GM10847 (cell line): Measurements from ENCODE around the gene DRG1.

Source experiments
- POLR2A ChIP-seq: IDR thresholded peaks from 2 replicates; pipeline ENCODE4 v1.6.1; 2011; ENCODE audit not compliant: insufficient read length; ENCODE audit errors: extremely low read depth

DRG1 gene

DNA sequence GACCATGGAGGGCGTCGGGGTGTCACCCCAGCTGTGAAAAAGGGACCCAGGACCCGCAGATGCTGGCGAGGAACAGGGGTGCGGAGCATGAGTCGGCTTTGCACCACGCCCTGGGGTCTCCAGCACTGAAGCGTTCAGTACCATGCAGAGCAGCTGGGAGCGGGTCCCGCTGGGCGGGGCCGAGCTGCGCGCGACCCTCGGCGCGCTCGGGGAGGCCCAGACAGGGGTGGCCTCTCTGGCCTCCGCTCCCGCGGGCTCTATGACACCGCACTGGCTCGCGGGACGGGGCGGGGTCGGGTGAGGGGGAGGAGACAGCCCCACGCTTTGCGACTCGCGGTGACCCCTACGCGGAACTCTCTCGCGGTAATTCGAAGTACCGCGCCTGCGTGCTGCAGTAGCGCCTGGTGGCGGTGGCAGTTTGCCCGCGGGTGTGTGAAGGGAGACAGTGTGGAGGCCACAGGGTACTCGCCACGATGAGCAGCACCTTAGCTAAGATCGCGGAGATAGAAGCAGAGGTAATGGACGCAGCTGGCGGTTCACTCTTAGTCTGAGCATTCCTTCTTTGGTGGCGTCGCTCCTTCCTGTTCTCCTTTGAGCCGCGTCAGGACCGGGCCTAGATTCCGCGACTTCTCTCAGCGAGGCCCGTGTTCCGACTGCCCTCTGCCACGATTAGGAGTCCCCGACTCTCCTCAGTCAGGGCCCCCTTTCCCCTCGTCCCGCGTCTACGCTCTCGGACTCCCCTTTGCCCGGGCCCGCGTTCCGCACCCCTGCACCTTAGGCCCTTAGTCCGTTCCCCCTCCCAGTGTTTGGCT lies at the start of gene DRG1:
Gene DRG1 (plus strand): TSS at position 394 of the 812 bp plus-strand sequence. CDS start 80 bp downstream, at position 474.
- TF ChIP-seq POLR2A: peak; percentile 97

GRCh38 chr22:31349960-31350359 lies 49.4 kb upstream of the DRG1 start:
- TF ChIP-seq POLR2A: no peak

GRCh38 chr22:31350410-31350863 lies 49.0 kb upstream of the DRG1 start:
- no peak for TF ChIP-seq POLR2A

DNA sequence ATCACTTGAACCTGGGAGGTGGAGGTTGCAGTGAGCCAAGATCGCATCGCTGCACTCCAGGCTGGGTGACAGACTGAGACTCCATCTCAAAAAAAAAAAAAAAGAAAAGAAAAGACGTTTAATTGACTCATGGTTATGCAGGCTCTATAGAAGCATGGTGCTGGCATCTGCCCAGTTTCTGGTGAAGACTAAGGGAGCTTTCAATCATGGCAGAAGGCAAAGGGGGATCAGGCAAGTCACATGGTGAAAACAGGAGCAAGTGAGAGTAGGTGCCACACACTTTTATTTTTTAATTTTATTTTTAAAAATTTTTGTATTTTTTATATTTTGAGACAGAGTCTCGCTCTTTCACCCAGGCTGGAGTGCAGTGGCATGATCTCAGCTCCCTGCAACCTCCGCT lies 44.9 kb upstream of the DRG1 start:
- TF ChIP-seq POLR2A: no peak

DNA sequence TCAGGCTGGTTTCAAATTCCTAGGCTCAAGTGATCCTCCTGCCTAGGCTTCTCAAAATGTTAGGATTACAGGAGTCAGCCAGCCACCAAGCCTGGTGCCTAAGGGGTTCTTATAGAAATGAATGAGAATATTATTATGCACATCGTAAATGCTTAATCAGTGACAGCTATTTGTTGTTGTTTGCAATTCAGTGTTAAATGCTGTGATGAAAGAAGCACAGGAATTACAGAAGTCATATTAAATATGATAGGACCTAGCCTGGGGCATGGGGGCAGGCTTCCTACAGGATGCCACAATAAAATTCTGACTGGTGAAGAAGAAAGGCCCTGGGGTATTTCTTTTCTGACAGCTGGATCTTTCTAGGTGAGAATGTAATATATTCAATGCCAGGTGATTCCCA lies 39.4 kb upstream of the DRG1 start:
- TF ChIP-seq POLR2A: no peak

DNA sequence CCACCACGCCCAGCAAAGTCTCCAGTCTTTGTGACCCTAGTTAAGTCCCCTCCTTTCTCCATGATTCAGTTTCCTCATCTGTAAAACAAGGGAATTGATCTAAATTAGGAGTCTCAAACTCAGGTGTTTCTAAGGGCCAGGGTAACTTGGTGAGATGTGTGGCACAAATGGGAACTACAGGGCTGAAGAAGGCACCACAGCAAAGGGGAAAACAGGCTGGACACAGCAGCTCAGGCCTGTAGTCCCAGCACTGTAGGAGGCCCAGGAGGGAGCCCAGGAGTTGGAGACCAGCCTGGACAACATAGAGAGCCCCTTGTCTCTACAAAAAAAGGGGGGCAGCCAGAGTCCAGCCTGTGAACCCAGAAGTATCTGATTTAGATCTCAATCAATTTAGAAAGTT lies 37.7 kb upstream of the DRG1 start:
- no peak for TF ChIP-seq POLR2A

GRCh38 chr22:31363885-31364465 lies 35.4 kb upstream of the DRG1 start:
- TF ChIP-seq POLR2A: no peak

- TF ChIP-seq POLR2A: no peak
Measured at GRCh38 chr22:31367426-31367825, 32.0 kb upstream of the DRG1 start.

DNA sequence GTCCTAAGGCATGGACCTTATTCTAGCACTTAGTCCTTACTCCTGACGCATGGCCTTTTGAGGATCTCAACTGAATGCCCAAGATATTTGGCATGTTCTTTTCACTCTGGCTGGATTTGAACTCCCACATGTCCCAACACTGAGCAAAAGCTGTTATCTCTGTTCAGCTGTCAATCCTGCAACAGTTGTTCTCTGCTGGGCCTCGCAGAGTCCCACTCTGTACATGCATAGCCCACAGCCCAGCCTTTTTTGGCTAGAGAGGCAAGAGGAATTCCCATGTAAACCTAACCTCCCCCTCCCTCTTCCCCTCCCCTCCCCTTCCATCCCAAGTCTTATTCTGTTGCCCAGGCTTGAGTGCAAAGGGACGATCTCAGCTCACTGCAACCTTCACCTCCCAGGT lies 21.8 kb upstream of the DRG1 start:
- no peak for TF ChIP-seq POLR2A

GRCh38 chr22:31378123-31378522 lies 21.3 kb upstream of the DRG1 start:
- no peak for TF ChIP-seq POLR2A

- no peak for TF ChIP-seq POLR2A
Measured at GRCh38 chr22:31393893-31394292, 5.5 kb upstream of the DRG1 start.

- TF ChIP-seq POLR2A: no peak
Measured at GRCh38 chr22:31394326-31394725, 5.1 kb upstream of the DRG1 start.

DNA sequence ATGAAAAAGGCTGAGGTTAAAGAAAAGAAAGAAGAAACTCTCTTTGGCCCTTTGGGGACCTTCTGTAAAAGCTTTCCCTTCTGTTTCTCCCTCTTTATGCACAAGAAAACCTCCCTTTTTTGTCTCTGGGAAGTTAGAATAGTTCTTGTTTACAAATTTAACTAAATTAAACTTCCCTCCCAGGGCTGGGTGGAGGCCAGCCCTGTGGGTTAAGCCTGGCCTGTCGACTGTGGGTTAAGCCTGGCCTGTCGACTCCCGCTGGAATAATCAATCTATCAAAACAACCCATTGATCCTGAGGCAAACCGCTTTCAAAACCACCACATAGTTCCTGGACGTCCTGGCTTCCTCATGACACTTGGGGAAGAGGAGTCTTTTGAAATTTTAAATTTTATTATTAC lies 1.2 kb upstream of the DRG1 start:
- TF ChIP-seq POLR2A: no peak

GRCh38 chr22:31400023-31400397 lies 606 bp downstream of the DRG1 start:
- TF ChIP-seq POLR2A: no peak

DNA sequence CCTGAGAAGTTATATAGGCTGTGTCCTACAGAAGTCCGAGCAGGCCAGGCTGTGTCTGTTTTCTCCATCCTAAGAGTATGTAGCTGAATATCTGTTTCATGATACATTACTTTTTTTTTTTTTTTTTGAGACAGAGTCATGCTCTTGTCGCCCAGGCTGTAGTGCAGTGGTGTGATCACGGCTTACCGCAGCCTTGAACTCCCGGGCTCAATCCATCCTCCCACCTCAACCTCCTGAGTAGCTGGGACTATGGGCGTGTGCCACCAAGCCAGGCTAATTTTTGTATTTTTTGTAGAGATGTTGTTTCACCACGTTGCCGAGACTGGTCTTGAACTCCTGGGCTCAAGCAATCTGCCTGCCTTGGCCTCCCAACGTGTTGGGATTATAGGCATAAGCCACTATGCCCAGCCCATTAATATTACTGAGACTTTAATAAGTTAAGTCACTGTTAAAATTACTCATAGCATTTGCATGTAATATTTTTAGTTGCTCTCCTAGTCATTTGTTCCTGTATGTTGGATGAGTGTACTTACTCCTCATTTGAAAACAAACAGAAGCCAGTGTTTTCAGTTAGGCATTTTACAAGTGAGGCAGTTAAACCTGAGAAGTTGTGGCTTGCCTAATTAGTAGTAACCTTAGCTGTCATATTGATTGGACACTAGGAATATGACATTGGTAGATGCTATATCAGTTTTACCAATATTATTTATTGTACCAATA lies 26.1 kb downstream of the DRG1 start:
- no peak for TF ChIP-seq POLR2A

DNA sequence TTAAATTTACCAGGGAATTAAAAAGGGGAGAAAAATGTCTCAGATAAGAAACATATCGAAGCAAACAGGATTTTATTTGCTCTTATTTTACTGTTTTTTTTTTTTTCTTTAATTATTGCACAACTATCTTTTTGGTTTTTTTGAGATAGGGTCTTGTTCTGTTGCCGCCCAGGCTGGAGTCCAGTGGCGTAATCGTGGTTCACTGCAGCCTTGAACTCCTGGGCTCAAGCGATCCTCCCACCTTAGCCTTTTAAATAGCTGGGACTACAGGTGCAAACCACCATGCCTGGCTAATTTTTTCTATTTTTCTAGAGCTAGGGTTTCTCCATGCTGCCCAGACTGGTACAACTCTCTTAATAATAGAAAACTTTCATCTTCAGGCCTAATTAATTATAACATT lies 32.5 kb downstream of the DRG1 start:
- TF ChIP-seq POLR2A: no peak
